DOHH2 (cell line): Measurements from ENCODE around the gene KREMEN1.

Source experiments
- H3F3A ChIP-seq: fragments of 200-600 bp; sonication (generic), shearing (Covaris generic); 2 replicates; pipeline ENCODE4 v1.6.0; 2016; ENCODE audit warnings: antibody characterized with exemption, mild to moderate bottlenecking; ENCODE audit not compliant: control insufficient read depth, insufficient read depth
- H3K27ac ChIP-seq: fragments of 200-600 bp; sonication (generic); 2 replicates; pipeline ENCODE4 v1.5.1; 2014; ENCODE audit warnings: low read depth, mild to moderate bottlenecking, low read length, moderate library complexity
- H3K27me3 ChIP-seq: fragments of 200-600 bp; sonication (generic); 2 replicates; pipeline ENCODE4 v1.6.1; 2014; ENCODE audit warnings: mild to moderate bottlenecking, low read length, mixed read lengths; ENCODE audit not compliant: control insufficient read depth
- H3K36me3 ChIP-seq: fragments of 200-600 bp; sonication (generic); 2 replicates; pipeline ENCODE4 v1.6.1; 2014; ENCODE audit warnings: mild to moderate bottlenecking, low read length, moderate library complexity, mixed read lengths; ENCODE audit not compliant: control insufficient read depth
- H3K4me1 ChIP-seq: fragments of 200-600 bp; sonication (generic); 2 replicates; pipeline ENCODE4 v1.6.1; 2014; ENCODE audit warnings: mild to moderate bottlenecking, low read length, mixed read lengths; ENCODE audit not compliant: control insufficient read depth
- H3K4me2 ChIP-seq: fragments of 200-600 bp; sonication (generic); 2 replicates; pipeline ENCODE4 v1.6.0; 2014; ENCODE audit warnings: mild to moderate bottlenecking, low read length, moderate library complexity
- H3K4me3 ChIP-seq: fragments of 200-600 bp; sonication (generic); 2 replicates; pipeline ENCODE4 v1.5.1; 2014; ENCODE audit warnings: mild to moderate bottlenecking, low read length, mixed read lengths
- H3K79me2 ChIP-seq: fragments of 200-600 bp; sonication (generic); 2 replicates; pipeline ENCODE4 v1.6.1; 2014; ENCODE audit warnings: mild to moderate bottlenecking, low read length, mixed read lengths; ENCODE audit not compliant: control insufficient read depth
- H3K9me2 ChIP-seq: fragments of 200-600 bp; sonication (generic); replicated peaks from 2 replicates; pipeline ENCODE4 v1.6.1; 2014; ENCODE audit warnings: mild to moderate bottlenecking, low read length, mixed read lengths; ENCODE audit not compliant: control insufficient read depth
- H3K9me3 ChIP-seq: fragments of 200-600 bp; sonication (generic); 2 replicates; pipeline ENCODE4 v1.6.1; 2014; ENCODE audit warnings: antibody characterized with exemption, low read length, mixed read lengths; ENCODE audit not compliant: control insufficient read depth, insufficient read depth
- H4K20me1 ChIP-seq: fragments of 200-600 bp; sonication (generic); 2 replicates; pipeline ENCODE4 v1.6.0; 2014; ENCODE audit warnings: low read depth, mild to moderate bottlenecking, antibody characterized with exemption, low read length, moderate library complexity; ENCODE audit not compliant: control insufficient read depth, insufficient read depth
- EZH2phosphoT487 ChIP-seq: fragments of 200-600 bp; sonication (generic); IDR thresholded peaks from 2 replicates; pipeline ENCODE4 v1.6.1; 2017; ENCODE audit warnings: borderline replicate concordance, mild to moderate bottlenecking, antibody characterized with exemption, low read length, moderate library complexity, mixed read lengths
- TF ChIP-seq, protein P1 (sequence below): fragments of 200-600 bp; sonication (generic); IDR thresholded peaks from one replicate; pipeline ENCODE4 v1.5.1; 2014; ENCODE audit warnings: antibody characterized with exemption, mild to moderate bottlenecking, low read depth, low read length; ENCODE audit not compliant: poor library complexity, severe bottlenecking

Gene KREMEN1

DNA sequence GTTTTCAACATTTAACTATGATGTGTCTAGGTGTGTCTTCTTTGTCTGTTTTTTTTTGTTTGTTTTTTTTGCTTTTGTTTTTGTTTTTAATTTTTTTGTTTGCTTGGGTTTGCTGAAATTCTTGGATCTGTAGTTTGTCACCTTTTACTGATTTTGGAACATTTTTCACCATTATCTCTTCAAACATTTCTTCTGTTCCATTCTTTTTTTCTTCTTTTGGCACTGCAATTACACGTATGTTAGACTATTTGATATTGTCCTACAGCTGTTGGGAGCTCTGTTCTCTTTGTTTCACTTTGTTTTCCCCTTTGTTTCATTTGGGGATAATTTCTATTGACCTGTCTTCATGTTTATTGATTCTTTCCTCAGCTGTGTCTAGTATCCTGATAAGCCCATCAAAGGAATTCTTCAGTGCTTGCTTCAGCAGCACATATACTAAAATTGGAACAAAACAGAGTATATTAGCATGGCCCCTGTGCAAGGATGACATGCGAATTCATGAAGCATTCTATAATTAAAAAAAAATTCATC, 60.8 kb downstream of the KREMEN1 start:
- no peaks in the 10 kb centered on the region for H3K9me3 ChIP-seq
- 0 out of 2 replicates have a peak, but pooled peaks cover 2% of the 10 kb centered on the region for H3K27me3 ChIP-seq
- TF ChIP-seq, protein P1, sequence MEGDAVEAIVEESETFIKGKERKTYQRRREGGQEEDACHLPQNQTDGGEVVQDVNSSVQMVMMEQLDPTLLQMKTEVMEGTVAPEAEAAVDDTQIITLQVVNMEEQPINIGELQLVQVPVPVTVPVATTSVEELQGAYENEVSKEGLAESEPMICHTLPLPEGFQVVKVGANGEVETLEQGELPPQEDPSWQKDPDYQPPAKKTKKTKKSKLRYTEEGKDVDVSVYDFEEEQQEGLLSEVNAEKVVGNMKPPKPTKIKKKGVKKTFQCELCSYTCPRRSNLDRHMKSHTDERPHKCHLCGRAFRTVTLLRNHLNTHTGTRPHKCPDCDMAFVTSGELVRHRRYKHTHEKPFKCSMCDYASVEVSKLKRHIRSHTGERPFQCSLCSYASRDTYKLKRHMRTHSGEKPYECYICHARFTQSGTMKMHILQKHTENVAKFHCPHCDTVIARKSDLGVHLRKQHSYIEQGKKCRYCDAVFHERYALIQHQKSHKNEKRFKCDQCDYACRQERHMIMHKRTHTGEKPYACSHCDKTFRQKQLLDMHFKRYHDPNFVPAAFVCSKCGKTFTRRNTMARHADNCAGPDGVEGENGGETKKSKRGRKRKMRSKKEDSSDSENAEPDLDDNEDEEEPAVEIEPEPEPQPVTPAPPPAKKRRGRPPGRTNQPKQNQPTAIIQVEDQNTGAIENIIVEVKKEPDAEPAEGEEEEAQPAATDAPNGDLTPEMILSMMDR = no peak
- TF ChIP-seq EZH2phosphoT487 = no peak
- no peak overlapping the region for H3K4me3 ChIP-seq
- H4K20me1 ChIP-seq = no peaks in the 10 kb centered on the region
- no peak overlapping the region for H3K4me2 ChIP-seq
- H3K9me2 ChIP-seq = no peaks in the 10 kb centered on the region
- no peaks in the 10 kb centered on the region for H3K79me2 ChIP-seq
- H3K4me1 ChIP-seq = no peaks in the 10 kb centered on the region
- H3F3A ChIP-seq = no peaks in the 10 kb centered on the region
- H3K36me3 ChIP-seq = no peaks in the 10 kb centered on the region
- no peak overlapping the region for H3K27ac ChIP-seq

DNA sequence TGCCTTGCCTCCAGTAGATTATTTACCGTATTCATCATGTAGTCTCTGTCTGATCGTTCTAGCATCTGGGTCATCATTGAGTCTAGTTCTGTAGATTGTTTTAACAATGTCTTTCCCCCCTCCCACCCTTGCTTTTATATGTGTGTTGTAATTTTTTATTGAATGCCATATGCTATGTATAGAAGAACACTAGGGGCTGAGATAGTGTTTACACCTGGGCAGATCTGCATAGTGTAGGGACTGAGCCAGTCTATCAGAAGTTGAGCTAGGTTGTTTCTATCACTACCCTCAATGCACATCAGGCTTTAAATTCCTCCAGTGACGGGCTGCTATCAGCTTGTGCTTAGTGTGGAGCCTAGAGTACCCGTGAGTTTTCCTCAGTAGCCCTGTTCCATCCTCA, 61.6 kb downstream of the KREMEN1 start:
- H3K9me3 ChIP-seq = no peaks in the 10 kb centered on the region
- H4K20me1 ChIP-seq = no peaks in the 10 kb centered on the region
- no peaks in the 10 kb centered on the region for H3K9me2 ChIP-seq
- no peak overlapping the region for H3K27ac ChIP-seq
- H3K36me3 ChIP-seq = no peaks in the 10 kb centered on the region
- no peak for TF ChIP-seq EZH2phosphoT487
- TF ChIP-seq, protein P1 = no peak
- H3F3A ChIP-seq = no peaks in the 10 kb centered on the region
- H3K4me1 ChIP-seq = no peaks in the 10 kb centered on the region
- H3K27me3 ChIP-seq = 0 out of 2 replicates have a peak, but pooled peaks cover 2% of the 10 kb centered on the region
- no peak overlapping the region for H3K4me3 ChIP-seq
- H3K79me2 ChIP-seq = no peaks in the 10 kb centered on the region
- no peak overlapping the region for H3K4me2 ChIP-seq

DNA sequence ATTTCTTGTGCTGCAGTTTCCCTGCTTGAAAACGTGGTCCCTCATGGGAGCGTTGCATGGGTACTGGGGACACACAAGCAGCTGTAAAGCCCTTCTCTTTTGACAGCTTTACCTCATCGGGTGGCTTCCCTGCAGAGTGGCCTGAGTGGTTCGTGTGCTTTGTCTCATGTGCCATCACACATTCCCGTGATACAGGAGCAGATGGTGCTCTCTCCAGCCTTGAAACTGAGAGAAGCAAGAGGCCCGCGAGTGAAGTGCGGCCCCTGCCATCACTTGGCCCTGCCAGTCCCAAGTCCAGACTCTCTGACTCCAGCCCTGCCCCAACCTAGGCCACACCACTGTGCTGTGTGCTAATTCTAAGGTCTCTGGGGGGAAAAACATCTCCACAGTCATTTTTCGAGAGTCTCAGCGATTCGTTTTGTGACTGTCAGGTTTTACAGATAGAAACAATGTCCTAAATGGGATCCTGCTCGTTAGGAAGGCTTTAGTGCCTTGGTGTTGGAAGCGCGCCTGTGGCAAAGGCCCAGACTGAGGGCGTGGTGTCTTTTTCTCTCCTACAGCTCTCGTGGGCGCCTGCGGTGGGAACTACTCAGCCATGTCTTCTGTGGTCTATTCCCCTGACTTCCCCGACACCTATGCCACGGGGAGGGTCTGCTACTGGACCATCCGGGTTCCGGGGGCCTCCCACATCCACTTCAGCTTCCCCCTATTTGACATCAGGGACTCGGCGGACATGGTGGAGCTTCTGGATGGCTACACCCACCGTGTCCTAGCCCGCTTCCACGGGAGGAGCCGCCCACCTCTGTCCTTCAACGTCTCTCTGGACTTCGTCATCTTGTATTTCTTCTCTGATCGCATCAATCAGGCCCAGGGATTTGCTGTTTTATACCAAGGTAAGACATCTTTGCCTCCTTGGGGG, 64.2 kb downstream of the KREMEN1 start:
- Histone ChIP-seq H3K27me3 (no peaks in the 10 kb centered on the region), H3K4me2 (no peak overlapping the region), H3K4me1 (no peaks in the 10 kb centered on the region), H3K27ac (no peak overlapping the region), H3K9me3 (no peaks in the 10 kb centered on the region), H3K4me3 (no peak overlapping the region), H4K20me1 (no peaks in the 10 kb centered on the region), H3K79me2 (no peaks in the 10 kb centered on the region), H3F3A (no peaks in the 10 kb centered on the region), H3K36me3 (no peaks in the 10 kb centered on the region), H3K9me2 (no peaks in the 10 kb centered on the region)
- TF ChIP-seq, protein P1 = no peak
- no peak for TF ChIP-seq EZH2phosphoT487
